GM18909 (cell line): ENCODE results near the gene RPL36A.

Experiments used
- ATAC-seq: cut with Tn5 transposase; IDR thresholded peaks from one replicate; pipeline ENCODE4 v1.9.1; 2021; ENCODE audit warnings: mild to moderate bottlenecking; ENCODE audit not compliant: unreplicated experiment, poor library complexity

RPL36A gene

DNA sequence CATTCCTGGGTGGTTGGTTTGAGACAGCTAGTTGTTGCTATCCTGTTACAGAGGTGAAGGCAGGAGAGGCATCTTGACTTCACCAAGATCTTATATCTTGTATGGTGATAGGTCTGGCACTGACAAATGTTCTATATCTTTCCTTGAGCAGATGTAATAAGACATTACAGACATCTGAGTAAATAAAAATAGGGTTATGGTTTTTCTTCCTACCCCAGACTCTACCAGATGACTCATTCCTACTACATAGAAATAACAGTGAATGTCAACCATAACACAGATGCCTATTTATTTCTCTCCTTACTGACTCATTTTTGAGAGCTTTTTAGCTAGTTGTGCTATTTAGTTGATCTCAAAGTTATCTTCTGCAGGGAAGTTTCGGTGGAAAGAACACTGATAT is 39.1 kb downstream of the RPL36A start:
- peak; percentile 56 for ATAC-seq

DNA sequence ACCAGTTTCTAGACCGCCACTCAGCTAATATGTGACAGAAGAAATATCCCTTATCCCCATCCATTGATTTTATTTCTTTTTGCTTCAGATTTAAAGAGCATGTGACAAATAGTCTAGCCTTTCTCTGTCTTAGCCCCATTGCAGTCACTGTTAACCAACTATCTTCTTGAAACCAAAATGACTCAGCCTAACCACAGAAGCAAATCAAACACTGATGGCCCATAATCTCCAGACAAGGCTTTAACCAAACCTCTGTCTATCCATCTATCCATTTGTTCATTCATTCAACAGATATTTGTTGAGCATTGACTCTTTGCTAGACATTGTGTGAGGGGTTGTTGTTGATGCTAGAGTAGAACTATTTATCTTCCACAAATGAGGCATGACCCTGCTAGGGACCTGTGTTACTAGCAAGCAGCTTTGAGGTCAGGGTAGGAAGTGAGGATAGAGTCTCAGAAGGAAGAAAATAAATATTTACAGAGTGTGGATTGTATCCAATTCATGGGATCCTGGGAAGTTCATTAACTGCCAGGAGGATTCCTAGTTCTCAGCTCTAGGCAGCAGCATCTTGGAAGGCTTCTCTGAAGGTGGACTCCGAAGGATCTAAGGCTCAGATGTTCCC is 39.8 kb downstream of the RPL36A start:
- ATAC-seq, result peak; percentile 96

DNA sequence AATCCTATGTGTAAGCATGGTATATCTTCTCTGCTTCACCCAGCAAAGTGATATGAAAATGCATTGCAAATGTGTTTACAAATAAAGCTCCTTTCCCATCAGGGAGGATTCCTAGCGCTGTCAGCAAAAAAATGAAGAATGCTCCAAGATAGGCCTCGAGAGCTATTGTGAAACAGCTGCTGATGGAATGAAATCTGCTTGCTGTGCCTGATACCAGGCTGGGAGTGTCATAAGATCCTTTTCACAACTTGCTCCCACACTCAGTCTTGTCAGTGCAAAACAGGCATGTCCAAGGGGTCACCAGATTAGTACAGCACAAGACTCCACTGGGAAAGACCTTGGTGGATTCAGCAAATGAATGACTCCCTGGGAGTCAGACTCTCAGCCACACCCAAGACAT is 51.3 kb downstream of the RPL36A start:
- ATAC-seq, result no peak
